Measurements from ENCODE around the gene RASGRP1.

DNA sequence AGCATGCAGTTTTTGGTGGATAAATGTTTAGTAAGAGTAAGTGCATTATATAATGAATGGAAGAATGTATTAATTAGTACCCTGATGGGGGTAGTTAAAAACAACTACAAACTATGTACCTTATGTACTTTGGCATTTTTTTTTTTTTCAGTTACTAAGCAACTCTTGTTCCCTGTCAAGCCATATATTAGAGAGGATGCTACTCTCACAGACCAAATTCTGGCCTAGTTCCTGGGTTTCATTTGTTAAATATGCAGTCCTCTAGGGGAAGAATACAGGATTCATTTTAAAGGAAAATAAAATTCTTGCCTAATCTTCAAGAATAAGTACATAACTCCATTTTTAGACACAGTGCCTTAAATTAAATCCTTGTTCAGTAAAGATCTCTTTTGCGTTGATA is 93.8 kb downstream of the RASGRP1 start:
- TF ChIP-seq ESRRA (CRISPR knock-in tag; IDR thresholded peaks at IDR 0.05; ENCODE audit: borderline replicate concordance) (no peak), NR3C1 (CRISPR knock-in tag; conservative IDR thresholded peaks at IDR 0.05; ENCODE audit: low read depth) (no peak), CREB1 (CRISPR knock-in tag; IDR thresholded peaks at IDR 0.05) (no peak), TP53 (CRISPR knock-in tag; IDR thresholded peaks at IDR 0.05) (no peak), ZNF121 (CRISPR knock-in tag; IDR thresholded peaks at IDR 0.05) (no peak), RORB (CRISPR knock-in tag; IDR thresholded peaks at IDR 0.05) (no peak)
- TF ChIP-seq, protein P1, sequence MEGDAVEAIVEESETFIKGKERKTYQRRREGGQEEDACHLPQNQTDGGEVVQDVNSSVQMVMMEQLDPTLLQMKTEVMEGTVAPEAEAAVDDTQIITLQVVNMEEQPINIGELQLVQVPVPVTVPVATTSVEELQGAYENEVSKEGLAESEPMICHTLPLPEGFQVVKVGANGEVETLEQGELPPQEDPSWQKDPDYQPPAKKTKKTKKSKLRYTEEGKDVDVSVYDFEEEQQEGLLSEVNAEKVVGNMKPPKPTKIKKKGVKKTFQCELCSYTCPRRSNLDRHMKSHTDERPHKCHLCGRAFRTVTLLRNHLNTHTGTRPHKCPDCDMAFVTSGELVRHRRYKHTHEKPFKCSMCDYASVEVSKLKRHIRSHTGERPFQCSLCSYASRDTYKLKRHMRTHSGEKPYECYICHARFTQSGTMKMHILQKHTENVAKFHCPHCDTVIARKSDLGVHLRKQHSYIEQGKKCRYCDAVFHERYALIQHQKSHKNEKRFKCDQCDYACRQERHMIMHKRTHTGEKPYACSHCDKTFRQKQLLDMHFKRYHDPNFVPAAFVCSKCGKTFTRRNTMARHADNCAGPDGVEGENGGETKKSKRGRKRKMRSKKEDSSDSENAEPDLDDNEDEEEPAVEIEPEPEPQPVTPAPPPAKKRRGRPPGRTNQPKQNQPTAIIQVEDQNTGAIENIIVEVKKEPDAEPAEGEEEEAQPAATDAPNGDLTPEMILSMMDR (IDR thresholded peaks at IDR 0.05) = no peak
- TF ChIP-seq, protein P2, sequence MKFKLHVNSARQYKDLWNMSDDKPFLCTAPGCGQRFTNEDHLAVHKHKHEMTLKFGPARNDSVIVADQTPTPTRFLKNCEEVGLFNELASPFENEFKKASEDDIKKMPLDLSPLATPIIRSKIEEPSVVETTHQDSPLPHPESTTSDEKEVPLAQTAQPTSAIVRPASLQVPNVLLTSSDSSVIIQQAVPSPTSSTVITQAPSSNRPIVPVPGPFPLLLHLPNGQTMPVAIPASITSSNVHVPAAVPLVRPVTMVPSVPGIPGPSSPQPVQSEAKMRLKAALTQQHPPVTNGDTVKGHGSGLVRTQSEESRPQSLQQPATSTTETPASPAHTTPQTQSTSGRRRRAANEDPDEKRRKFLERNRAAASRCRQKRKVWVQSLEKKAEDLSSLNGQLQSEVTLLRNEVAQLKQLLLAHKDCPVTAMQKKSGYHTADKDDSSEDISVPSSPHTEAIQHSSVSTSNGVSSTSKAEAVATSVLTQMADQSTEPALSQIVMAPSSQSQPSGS (CRISPR knock-in tag; IDR thresholded peaks at IDR 0.05; ENCODE audit: borderline replicate concordance, low read depth) = no peak
